HFFc6 (cell line): ENCODE measurements around the gene ZNRF1. TPM values are rescaled to one million over a fixed set of nuclear protein-coding genes. Genes with fewer than 3 reads are reported as not detected.
"Not testable (repeated sequence)": the region's sequence is repeated elsewhere in the genome, so short reads cannot be mapped to it uniquely, and the experiment has no call there.

Source experiments
- DNase-seq: peaks from one replicate; pipeline ENCODE4 v3.0.0-alpha.2; 2018
- H3K27ac Mint-ChIP-seq: 2 replicates; pipeline ENCODE4 v1.8.0; 2020; ENCODE audit warnings: mild to moderate bottlenecking, mixed read lengths
- H3K27me3 Mint-ChIP-seq: 2 replicates; pipeline ENCODE4 v1.8.0; 2021; ENCODE audit warnings: mild to moderate bottlenecking, moderate library complexity, mixed read lengths; ENCODE audit not compliant: insufficient read depth
- H3K36me3 Mint-ChIP-seq: 2 replicates; pipeline ENCODE4 v1.8.0; 2021; ENCODE audit warnings: low read depth, mixed read lengths
- H3K4me1 Mint-ChIP-seq: 2 replicates; pipeline ENCODE4 v1.8.0; 2020; ENCODE audit warnings: low read depth, mixed read lengths
- H3K4me3 Mint-ChIP-seq: 2 replicates; pipeline ENCODE4 v1.8.0; 2020; ENCODE audit warnings: mild to moderate bottlenecking, moderate library complexity, mixed read lengths
- H3K9me3 Mint-ChIP-seq: 2 replicates; pipeline ENCODE4 v1.8.0; 2020; ENCODE audit warnings: mild to moderate bottlenecking, mixed read lengths
- total RNA-seq, 6 experiments: library from RNA; stranded (reverse); fragmentation: NEBNext Ultra II Directional; extraction: Animal tissue kit (Norgen Biotek cat#: 25700); gene quantifications; 2 replicates in 1 of 6; 3 replicates in 5 of 6; pipeline ENCODE4 v1.2.3, GENCODE V29; 2021
- TF ChIP-seq, protein P1 (sequence below): fragments of 200-600 bp; sonication (generic); IDR thresholded peaks from 2 replicates; pipeline ENCODE4 v1.5.0; 2021; ENCODE audit warnings: antibody characterized with exemption, mild to moderate bottlenecking

Gene ZNRF1
- total RNA-seq, 6 experiments from 2014 or later, result 21.7 to 31.3 (median 28.0) TPM

DNA sequence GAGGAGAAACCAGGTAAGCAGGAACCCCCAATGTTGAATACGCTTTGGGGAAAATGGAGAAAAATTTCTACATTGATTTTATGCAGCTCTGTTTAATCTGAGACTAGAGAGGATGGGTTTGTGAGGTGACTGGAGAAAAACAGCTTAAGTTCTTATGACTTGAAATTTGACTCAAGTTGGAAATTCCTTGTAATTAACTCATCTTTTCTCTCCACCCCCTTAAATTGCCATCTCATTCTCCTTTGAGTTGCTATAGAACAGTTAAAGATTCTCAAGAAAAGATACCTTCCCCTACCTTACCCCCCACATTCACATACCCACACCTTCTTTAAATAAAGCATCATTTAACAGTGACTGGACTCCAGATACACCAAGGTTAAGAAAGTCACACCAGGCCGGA, 24.2 kb downstream of the ZNRF1 start:
- H3K27ac Mint-ChIP-seq, result peak overlapping the region; percentile 66
- peaks cover 20% of the 10 kb centered on the region for H3K9me3 Mint-ChIP-seq
- peaks cover 35% of the 10 kb centered on the region for H3K4me1 Mint-ChIP-seq
- peak overlapping the region; percentile 18; the same call in 1 of the 2 replicates for H3K4me3 Mint-ChIP-seq
- peak; percentile 9 for DNase-seq
- H3K36me3 Mint-ChIP-seq, result peaks cover 33% of the 10 kb centered on the region
- H3K27me3 Mint-ChIP-seq, result no peaks in the 10 kb centered on the region
- TF ChIP-seq, protein P1, sequence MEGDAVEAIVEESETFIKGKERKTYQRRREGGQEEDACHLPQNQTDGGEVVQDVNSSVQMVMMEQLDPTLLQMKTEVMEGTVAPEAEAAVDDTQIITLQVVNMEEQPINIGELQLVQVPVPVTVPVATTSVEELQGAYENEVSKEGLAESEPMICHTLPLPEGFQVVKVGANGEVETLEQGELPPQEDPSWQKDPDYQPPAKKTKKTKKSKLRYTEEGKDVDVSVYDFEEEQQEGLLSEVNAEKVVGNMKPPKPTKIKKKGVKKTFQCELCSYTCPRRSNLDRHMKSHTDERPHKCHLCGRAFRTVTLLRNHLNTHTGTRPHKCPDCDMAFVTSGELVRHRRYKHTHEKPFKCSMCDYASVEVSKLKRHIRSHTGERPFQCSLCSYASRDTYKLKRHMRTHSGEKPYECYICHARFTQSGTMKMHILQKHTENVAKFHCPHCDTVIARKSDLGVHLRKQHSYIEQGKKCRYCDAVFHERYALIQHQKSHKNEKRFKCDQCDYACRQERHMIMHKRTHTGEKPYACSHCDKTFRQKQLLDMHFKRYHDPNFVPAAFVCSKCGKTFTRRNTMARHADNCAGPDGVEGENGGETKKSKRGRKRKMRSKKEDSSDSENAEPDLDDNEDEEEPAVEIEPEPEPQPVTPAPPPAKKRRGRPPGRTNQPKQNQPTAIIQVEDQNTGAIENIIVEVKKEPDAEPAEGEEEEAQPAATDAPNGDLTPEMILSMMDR, result no peak

DNA sequence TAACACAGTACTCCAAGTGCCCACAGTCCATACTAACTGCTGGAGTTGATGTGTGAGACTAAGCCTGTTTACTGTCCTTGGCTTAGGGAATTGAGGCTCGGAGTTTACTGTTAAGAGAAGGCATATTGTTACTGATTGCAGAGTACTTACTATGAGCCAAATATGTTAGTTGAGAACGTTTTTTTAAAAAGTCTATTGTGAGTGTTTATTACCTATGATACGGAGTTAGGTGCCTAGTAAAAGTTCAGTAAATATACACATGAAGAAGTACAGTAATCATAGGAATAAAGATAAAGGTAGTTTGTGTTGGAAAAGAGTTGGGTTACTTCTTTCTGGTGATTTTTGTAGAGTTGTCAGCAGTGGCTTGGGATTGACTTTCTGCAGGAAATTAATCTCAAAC, 25.4 kb downstream of the ZNRF1 start:
- H3K9me3 Mint-ChIP-seq, result peaks cover 20% of the 10 kb centered on the region
- no peak overlapping the region for H3K4me3 Mint-ChIP-seq
- no peak for DNase-seq
- H3K36me3 Mint-ChIP-seq, result peaks cover 32% of the 10 kb centered on the region
- no peaks in the 10 kb centered on the region for H3K27me3 Mint-ChIP-seq
- H3K4me1 Mint-ChIP-seq, result peaks cover 24% of the 10 kb centered on the region
- TF ChIP-seq, protein P1, result no peak
- peak overlapping the region; percentile 47 for H3K27ac Mint-ChIP-seq

DNA sequence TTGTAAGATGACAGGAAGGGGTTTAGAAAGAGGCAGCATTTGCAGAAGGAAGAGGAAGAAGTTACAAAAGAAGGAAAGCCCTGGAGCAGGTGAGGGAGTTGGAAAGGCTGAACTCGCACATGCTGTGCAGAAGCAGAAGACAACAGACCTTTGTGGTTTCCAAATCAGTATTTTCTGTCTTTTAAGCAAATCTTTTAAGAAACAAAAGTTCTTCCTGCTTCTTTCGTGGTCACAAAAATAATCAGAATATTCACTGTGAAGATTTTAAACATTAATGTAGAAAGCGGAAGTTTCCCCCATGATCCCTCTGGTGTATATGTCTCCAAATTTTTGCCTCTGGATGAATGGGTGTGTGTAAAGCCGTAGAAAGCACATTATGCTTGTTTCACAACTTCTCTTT, 25.8 kb downstream of the ZNRF1 start:
- Mint-ChIP-seq H3K27me3 (no peaks in the 10 kb centered on the region), H3K27ac (peak overlapping the region; percentile 47), H3K4me3 (no peak overlapping the region), H3K9me3 (peaks cover 20% of the 10 kb centered on the region), H3K36me3 (peaks cover 28% of the 10 kb centered on the region), H3K4me1 (peaks cover 22% of the 10 kb centered on the region)
- TF ChIP-seq, protein P1, result no peak
- no peak for DNase-seq

DNA sequence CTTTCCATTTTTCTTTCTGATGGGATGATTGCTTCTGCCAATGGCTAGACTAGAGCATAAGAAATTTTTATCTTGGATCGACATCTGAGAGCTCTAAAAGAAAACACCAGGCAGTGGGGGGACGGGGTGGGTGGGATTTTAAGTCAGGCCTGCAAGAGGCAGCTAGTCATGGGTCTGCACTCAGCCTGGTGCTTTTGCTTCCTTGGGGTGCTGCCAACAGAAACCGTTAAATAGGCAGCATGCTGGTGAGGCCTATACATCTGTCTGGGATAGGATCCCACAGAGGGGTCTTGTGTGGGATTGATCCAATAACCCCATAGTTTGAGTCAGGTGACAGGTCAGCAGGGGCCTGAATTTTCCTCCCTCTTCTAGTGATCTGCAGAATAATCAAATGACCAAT, 26.9 kb downstream of the ZNRF1 start:
- peak overlapping the region; percentile 71 for H3K4me3 Mint-ChIP-seq
- H3K36me3 Mint-ChIP-seq, result peaks cover 21% of the 10 kb centered on the region
- no peak for DNase-seq
- peaks cover 18% of the 10 kb centered on the region for H3K9me3 Mint-ChIP-seq
- TF ChIP-seq, protein P1, result no peak
- peaks cover 33% of the 10 kb centered on the region for H3K4me1 Mint-ChIP-seq
- H3K27me3 Mint-ChIP-seq, result no peaks in the 10 kb centered on the region
- H3K27ac Mint-ChIP-seq, result no peak overlapping the region; the same call in 1 of the 2 replicates

DNA sequence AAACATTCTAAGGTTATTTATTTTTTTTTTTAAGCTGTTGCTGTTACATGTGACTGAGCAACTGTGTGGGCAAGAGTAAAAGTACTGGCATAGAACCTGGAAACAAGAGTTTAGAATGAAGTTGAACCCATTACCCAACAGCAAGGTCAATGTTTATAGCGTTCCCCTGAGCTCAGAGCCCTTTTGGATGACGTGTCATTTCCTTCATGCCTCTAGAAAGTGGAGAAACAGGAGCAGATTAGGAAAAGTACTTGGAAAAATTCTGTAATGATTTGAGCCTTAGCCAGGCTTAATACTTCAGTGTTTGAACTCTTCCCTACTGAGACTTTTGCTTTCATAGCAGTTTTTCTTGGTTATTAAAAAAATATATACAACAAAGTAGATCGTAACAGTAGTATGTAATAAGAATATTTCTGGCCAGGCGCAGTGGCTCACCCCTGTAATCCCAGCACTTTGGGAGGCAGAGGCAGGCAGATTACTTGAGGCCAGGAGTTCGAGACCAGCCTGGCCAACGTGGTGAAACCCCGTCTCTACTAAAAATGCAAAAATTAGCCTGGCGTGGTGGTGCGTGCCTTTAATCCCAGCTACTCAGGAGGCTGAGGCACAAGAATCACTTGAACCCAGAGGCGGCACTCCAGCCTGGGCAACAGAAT, 27.5 kb downstream of the ZNRF1 start:
- peak; percentile 80 for DNase-seq
- Mint-ChIP-seq H3K9me3 (peaks cover 12% of the 10 kb centered on the region), H3K36me3 (peaks cover 15% of the 10 kb centered on the region), H3K4me3 (peak overlapping the region; percentile 71), H3K4me1 (peaks cover 34% of the 10 kb centered on the region)
- not testable (repeated sequence) for H3K27ac Mint-ChIP-seq, H3K27me3 Mint-ChIP-seq

DNA sequence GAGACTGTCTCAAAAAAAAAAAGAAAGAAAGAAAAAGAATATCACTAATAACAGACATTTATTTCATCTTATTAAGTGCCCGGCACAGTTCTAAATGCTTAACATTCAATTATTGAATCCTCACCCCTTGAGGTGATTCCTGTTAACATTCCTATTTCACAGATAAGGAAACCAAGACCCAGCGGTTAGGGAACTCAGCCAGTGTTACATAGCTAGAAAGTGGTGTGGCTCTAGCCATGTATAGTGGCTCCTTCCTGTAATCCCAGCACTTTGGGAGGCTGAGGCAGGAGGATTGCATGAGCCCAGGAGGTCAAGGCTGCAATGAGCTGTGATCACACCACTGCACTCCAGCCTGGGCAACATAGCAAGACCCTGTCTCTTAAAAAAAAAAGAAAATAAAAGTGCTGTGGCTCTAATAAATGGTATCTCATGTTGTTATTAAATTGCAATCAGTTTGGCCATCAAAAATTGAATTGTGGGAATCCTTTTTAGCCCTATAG, 28.1 kb downstream of the ZNRF1 start:
- 0 out of 2 replicates have a peak overlapping the region, but pooled peaks have one; percentile 71 for H3K4me3 Mint-ChIP-seq
- no peak for DNase-seq
- H3K27ac Mint-ChIP-seq, result no peak overlapping the region; the same call in 1 of the 2 replicates
- TF ChIP-seq, protein P1, result no peak
- H3K4me1 Mint-ChIP-seq, result peaks cover 34% of the 10 kb centered on the region
- H3K9me3 Mint-ChIP-seq, result peaks cover 7% of the 10 kb centered on the region
- peaks cover 10% of the 10 kb centered on the region for H3K36me3 Mint-ChIP-seq
- H3K27me3 Mint-ChIP-seq, result no peaks in the 10 kb centered on the region
